ENCODE results near the gene NR3C2. TPM values are rescaled to one million over a fixed set of nuclear protein-coding genes. Genes with fewer than 3 reads are reported as not detected.

The NR3C2 gene
- total and polyA plus RNA-seq, 8 donors: 2.0 to 36.4 (median 16.9) TPM

- Histone ChIP-seq H3K4me1 (peaks cover 0 to 5% (median 0%) of the 10 kb centered on the region in 4 donors), H3K4me3 (no peak overlapping the region), H3K27me3 (no peaks in the 10 kb centered on the region), H3K36me3 (no peaks in the 10 kb centered on the region), H3K9me3 (no peaks in the 10 kb centered on the region), H3K27ac (no peak overlapping the region)
- no peak for DNase-seq
- 72 to 77% (median 75%) methylated on average over 3 of the region's 3 CpGs for WGBS, 5 donors
- TF ChIP-seq EP300 (IDR thresholded peaks at IDR 0.05) (no peak), POLR2AphosphoS5 (IDR thresholded peaks at IDR 0.05) (no peak), CTCF (IDR thresholded peaks at IDR 0.05) (no peak), POLR2A (IDR thresholded peaks at IDR 0.05) (no peak)
- intact Hi-C loops (cut with DNase I; ENCODE audit: low total_unique reads): no loop called here
These were observed 204.1 kb downstream of the NR3C2 start for GRCh38 chr4:148238086-148238485.

DNA sequence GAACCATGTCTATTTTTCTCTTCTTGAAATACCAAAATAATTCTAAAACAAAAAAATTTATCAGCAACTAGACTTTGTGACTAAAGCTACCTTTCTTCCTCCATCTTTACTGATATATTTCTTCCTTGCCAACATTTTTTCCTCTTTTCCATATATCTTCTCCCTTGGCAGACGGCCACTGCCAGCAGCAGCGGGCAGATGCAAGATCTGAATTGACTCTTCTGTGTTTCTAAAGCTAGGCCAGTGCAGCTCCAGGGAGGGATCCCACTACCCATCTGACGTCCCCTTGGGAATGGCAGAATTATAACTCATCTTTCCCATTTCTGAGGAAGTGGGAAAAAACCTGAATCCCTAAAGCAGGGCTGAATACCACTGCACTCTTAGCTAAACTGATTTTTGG is 206.4 kb downstream of the NR3C2 start:
- intact Hi-C loops (cut with DNase I; ENCODE audit: low total_unique reads): no loop called here
- peaks cover 0 to 7% (median 0%) of the 10 kb centered on the region in 4 donors for H3K9me3 ChIP-seq
- H3K36me3 ChIP-seq: no peaks in the 10 kb centered on the region
- H3K4me1 ChIP-seq: peaks cover 0 to 5% (median 0%) of the 10 kb centered on the region in 4 donors
- H3K4me3 ChIP-seq: no peak overlapping the region
- H3K27me3 ChIP-seq: no peaks in the 10 kb centered on the region
- no peak for TF ChIP-seq CTCF (IDR thresholded peaks at IDR 0.05)
- WGBS, 5 donors: 89 to 98% (median 93%) methylated on average over 3 of the region's 3 CpGs
- no peak overlapping the region for H3K27ac ChIP-seq
- no peak for DNase-seq

- Histone ChIP-seq H3K36me3 (no peaks in the 10 kb centered on the region), H3K4me1 (peaks cover 3 to 28% (median 13%) of the 10 kb centered on the region in 4 donors), H3K9me3 (peaks cover 0 to 7% (median 0%) of the 10 kb centered on the region in 4 donors), H3K4me3 (no peak overlapping the region), H3K27me3 (no peaks in the 10 kb centered on the region), H3K27ac (no peak overlapping the region)
- TF ChIP-seq EP300 (IDR thresholded peaks at IDR 0.05) (no peak), POLR2A (IDR thresholded peaks at IDR 0.05) (no peak), POLR2AphosphoS5 (IDR thresholded peaks at IDR 0.05) (no peak), CTCF (IDR thresholded peaks at IDR 0.05) (no peak)
- WGBS, 5 donors: 38 to 75% (median 63%) methylated on average over 1 of the region's 1 CpG
- DNase-seq: no peak
- intact Hi-C loops (cut with DNase I; ENCODE audit: low total_unique reads): no loop called here
These were observed 212.4 kb downstream of the NR3C2 start for GRCh38 chr4:148229798-148230197.

- intact Hi-C loops (cut with DNase I; ENCODE audit: low total_unique reads): no loop called here
- peaks cover 0 to 7% (median 0%) of the 10 kb centered on the region in 4 donors for H3K9me3 ChIP-seq
- TF ChIP-seq CTCF (IDR thresholded peaks at IDR 0.05) (no peak), EP300 (IDR thresholded peaks at IDR 0.05) (no peak), POLR2AphosphoS5 (IDR thresholded peaks at IDR 0.05) (no peak)
- 86 to 96% (median 94%) methylated on average over 4 of the region's 4 CpGs for whole genome bisulfite sequencing, 5 donors
- H3K27me3 ChIP-seq: no peaks in the 10 kb centered on the region
- H3K27ac ChIP-seq: no peak overlapping the region
- DNase-seq: no peak
- peaks cover 4 to 34% (median 17%) of the 10 kb centered on the region in 4 donors for H3K4me1 ChIP-seq
- H3K4me3 ChIP-seq: no peak overlapping the region
- no peaks in the 10 kb centered on the region for H3K36me3 ChIP-seq
These were observed 213.2 kb downstream of the NR3C2 start for GRCh38 chr4:148229028-148229427.

All from stomach (tissue), 9 donors.